ENCODE results near the gene AGAP1.

The AGAP1 gene

DNA sequence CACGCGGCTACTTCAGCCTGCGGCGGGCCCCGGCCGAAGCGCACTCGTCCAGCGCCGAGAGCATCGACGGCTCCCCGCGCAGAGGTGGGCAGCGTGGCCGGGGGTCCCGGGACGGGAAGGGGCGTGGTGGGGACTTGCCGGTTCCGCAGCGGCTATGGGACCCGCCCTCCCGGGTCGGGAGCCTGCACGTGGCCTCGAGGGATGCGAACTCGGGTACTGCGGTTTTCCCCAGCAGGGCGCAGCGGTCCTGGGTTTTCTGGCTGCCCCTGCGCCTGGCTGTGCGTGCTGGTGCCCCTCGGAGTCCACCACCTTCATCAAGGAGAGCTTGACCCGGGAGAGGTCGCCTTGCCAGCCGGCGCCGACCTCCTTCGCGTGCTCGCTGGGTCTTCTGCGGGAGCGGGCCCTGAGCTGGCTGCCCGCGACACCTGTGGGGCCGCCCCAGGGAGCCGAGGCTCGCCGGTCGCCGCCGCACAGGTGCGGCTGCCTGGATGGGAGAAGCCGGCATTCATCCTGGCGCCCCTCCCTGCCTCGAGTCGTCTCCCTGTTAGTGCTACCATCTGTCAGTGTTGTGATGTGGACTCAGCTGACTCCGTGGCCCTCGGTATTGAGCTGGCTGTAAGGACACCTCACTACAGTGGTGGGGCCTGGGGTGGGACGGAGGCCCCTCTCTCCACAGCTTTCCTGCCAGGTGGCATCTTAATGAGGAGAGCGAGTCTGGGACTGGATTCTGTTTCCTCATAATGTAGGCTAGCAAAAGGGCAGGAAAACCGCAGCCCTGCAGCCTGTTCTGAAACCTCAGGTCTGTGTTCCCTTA is 177.3 kb downstream of the AGAP1 start:
- no peak for DNase-seq

DNA sequence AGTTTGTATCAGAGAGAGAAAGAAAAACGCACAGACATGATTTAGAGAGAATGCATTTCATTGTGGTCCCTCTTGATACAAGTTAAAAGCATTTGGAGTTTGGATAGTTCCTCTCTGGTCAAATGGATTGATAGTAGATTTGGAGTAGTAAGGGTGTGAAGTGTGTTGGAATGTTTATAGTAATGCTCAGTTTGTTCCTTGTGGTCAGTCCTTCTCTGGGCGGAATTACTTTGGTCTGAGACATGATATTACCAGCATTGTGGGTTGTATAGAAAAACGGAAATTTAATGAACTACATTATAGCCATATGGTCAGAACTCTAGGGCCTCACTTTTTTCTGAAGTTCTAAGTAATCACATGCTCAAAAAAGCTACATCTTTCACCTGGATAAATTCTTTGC is 178.9 kb downstream of the AGAP1 start:
- no peak for DNase-seq

DNA sequence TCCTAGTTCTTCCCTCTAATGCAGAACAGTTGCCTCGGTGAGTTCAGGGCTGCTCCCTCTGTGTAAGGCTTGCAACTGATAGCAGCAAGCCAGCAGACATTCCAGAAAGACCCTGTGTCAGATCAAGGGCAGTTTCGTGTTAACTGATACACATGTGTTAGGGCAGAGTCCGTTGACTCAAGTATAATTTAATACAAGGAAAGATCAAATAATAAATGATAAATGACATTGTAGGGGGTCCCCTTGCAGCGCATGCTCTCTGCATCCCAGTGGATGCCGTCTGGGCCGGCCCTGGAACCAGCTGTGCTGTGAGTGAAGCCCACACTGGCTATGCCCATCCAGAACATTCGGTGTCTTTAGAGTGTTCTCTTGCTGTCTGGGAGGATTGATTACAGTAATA is 180.3 kb downstream of the AGAP1 start:
- no peak for DNase-seq

DNA sequence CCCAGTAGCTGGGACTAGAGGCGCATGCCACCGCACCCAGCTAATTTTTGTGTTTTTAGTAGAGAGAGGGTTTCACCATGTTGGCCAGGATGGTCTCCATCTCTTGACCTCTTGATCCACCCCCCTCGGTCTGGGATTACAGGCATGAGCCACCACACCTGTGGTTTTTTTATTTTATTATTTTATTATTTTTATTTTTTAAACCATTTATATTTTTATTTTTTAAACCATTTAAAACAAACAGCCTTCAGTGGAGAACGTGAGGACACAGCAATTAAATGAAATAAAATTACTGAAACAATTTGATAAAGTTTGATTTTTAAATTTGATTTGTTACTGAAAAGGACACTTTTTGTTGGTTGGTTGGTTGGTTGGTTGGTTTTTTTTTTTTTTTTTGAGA is 181.0 kb downstream of the AGAP1 start:
- no peak for DNase-seq

DNA sequence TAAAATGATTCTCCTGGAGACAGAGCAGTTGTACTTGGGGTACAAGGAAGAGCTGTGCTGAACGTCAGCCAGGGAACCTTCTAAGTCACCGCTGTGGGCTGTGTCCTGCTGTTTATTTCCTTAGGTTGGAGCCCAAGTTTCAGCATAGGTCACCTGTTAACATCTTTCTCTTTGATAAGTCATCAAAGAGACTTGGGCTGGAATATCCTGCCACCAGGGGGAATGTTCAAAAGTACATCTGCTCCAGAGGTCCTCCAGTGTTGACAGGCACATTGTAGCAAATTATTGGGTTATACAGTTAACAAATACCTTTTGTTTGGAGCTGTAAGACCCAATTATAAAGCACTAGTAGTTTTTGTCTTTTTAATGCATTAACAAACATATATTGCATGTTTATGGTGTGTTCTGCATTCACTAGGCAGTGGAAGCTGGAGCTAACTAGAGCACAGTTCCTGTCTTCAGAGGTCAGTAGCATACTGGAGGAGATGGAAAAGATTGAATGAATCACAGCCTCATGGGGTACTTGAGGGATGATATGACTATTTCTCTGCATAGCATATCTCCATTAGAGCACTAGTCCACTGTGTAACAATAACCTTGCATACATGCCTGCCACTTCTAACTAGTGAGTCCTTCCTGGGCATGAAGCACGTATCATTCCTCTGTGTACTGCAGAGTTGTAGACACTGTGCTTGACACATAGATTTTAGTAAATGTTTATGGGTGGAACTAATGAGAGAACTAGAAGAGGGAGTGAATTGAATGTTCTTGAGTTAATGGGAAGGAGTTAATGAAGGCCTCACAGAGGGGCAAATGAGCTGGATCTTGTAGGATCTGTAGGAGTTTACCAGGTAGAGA is 182.1 kb downstream of the AGAP1 start:
- no peak for DNase-seq

DNA sequence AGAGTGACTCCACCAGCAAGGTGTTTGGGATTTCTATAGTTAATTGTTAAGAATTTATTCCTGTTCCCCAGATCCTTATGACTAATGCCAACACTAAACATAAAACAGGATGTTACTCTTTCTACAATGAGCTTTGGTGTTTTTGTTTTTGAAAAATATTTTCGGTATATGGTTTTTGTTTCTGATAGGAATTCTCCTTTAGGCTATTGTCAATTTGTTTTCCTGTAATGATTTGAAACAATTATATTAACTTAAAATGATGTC is 182.6 kb downstream of the AGAP1 start:
- DNase-seq = no peak

DNA sequence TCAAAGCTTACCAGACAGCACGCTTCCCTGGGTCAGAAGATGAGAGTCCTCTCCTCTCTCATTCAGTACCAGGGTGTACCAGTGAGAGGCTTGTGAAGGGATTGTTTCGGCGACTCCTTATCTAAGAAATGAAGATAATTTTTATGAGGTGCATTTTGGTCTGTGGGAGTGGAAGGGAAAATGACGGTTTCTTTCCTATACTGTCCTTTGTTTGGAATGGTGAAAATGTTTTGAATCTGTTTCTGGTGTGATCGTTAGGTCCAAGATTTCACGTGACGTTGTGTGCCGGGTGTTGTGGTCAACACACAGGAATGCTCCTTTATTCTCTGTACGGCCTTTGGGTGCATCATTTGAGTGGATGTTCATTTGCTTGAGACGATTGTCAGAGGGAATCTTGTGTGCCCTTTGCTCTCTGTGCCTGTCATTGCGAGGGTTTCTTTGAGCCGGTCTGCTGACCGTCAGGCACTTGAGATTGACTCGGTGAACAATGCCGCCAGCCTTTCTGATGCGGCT is 183.5 kb downstream of the AGAP1 start:
- DNase-seq = no peak

DNA sequence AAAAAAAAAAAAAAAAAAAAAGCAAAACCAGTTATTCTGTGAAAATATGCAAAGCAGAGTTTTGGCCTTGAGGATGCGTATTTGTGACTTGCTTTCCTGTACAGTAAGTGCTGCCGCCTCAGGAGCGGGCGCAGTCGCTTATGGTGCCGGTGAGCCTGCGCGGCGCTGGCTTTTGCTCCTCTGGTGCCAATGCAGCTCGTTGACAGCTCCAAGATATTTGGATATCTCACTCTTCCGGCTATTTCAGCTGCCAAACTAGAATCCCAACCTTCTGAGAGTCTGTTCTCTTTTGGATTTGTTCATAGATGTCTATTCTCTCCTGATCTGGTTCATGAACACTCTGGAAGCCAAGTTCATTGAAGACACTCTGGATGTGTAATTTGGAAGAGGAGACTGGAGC is 184.1 kb downstream of the AGAP1 start:
- DNase-seq = no peak

DNA sequence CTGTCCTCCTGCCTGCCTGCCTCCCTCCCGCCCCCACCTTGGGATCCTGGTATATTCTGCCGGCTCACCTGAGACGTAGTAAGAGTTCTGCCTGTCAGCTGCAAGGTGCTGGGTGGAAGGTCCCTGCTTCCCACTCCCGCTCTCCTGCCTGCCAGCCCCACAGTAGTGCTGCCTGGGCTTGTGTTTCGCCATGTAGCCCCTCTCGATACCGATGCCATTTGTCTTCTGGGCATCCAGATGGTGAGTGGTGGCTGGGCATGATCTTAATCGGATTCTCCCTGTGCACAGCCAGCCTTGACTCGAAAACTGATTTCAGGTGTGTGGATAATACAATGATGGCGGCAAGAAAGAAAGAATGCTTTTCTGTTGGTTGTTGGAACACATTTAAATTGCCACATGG is 184.9 kb downstream of the AGAP1 start:
- DNase-seq = no peak

DNA sequence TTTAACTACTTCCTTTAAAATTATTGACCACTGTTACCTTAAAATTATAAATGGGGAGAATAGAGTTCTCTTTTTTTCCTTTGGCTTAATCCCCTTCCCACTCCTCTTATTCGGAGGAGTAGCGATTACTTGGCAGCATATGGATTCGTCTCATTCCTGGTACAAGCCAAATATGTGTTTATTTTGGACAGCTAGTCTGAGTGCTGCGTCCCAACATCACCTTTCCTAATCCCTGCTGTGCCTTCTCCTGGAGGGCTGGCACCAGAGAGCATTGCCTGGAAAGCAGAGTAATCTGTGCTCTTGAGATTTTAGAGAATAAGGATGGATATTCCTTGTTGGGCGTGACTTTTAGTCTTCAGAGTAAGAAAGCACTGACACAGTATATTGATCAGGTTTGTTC is 185.6 kb downstream of the AGAP1 start:
- no peak for DNase-seq

DNA sequence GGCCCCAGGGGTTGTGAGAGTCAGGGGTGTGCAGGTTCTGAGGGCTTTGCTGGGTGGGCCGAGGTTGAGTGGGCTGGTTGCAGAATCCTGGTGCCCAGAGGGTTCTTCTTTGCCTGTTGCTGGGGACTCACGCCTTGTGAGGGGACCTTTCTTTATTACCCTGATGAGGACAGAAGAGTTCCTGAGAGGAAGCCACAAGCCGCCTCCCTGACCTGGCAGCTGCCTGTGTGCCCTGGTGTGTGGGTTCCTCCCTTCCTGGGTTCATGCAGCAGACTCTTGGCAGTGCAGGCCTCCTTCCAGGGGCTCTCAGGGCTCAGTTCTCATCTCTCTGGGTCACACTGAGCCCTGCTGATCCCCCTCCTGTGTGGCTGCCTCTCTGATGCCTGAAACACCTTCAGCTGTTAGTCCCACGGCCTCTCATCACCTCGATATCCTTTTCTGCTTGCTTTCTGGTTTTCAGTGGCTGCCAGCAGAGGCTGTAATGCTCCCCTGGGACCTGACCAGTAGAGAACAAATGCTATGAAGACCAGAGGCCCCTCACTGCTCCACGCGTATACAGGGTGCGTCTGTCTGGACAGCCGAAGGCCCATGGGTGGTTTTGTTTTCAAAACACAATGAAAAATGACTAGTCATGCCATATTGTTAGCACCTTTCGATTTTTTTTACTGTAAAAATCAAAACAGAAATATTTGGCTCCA is 191.3 kb downstream of the AGAP1 start:
- DNase-seq = no peak

DNA sequence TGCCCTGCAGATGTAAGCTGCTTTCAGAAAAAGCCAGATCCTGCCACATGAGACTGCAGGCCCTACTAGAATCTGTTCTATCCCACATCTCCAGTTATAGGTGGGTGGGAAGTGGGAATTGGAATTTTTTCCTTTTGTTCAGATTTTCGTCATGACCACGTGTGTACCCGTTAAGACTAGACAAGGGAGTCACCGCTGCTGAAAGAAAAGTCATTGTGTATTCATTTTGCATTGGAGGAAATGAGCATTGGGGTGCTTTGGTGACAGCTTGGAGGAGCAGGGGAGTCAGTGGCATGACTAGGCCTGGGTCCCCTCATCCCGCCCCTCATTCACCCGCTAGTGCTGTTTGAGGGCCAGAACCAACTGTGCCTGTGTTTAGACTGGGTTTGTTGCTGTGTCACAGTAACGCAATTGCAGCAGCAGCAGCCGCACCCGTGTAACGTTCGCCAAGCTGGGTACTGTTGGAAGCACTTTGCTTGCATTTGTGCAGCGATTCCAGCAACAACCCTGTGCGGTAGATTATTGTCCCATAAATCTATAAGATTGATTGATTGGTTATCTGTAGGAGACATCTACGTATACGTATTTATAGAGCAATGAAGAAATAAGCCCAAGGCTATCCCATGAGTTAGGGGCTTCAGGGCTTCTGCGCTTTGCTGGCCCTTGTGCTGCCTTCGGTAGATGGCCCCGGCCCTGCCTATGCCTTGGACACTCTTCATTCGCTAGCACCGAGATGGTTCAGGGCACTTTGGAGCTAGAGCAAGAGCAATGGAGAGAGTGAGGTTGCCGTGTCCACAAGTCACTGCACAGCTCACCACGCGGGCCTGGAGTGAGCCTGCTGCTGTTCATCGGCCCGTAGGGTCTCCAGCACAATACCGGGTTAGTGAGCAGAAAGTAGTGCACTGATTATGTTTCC is 194.9 kb downstream of the AGAP1 start:
- no peak for DNase-seq

DNA sequence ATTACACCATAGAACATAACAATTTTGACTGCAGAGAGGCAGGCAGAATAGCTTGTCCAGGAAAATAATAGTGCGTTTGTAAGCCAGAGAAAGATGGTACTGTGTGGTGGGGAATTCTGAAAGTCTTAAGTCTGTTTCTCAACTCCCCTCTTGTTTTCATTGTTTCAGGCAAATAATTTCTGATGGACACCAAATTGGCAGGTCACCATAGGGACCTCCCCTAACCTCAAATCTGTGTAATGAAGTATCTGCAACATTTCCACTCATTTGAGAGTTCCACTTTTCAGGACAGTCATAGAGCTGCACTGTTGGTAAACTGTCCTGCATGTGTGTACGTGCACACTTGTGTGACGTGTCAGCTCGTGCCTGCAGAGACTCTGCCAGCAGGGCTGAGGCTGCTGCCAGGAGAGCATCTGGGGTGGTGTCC is 195.6 kb downstream of the AGAP1 start:
- no peak for DNase-seq

DNA sequence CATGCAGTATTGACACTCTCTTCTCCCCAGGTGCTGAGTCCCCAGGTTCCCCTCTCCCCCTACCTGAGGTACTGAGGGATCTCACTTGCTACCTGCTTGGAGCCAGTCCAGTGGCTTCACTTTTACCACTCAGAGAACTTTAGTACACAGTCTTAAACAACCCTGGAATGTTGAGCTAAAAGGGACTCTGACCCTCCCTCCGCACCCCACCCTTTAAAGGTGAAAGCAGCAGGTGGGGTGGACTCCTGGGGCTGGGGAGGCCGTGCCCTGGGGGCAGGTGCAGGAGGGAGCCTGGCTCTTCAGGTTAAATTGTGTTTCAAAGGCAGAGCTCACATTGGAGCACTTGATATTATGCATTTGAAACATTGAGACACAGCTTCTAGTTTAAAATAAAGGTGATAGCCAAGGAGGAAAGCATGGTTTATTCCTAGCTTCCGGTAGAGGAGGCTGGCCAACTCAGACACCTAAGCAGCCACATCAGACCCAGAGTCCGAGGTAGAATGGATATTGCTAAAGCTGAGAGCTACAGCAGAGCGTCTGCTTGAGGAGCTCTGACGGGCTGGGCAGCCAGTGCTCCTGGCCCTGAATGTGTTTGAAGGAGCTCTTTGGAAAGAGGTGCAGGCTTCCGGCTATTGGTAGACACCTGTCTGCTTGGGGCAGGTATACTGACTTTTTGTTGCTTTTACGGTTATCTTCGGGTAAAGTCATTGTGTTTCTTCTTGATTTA is 196.4 kb downstream of the AGAP1 start:
- DNase-seq = no peak

DNA sequence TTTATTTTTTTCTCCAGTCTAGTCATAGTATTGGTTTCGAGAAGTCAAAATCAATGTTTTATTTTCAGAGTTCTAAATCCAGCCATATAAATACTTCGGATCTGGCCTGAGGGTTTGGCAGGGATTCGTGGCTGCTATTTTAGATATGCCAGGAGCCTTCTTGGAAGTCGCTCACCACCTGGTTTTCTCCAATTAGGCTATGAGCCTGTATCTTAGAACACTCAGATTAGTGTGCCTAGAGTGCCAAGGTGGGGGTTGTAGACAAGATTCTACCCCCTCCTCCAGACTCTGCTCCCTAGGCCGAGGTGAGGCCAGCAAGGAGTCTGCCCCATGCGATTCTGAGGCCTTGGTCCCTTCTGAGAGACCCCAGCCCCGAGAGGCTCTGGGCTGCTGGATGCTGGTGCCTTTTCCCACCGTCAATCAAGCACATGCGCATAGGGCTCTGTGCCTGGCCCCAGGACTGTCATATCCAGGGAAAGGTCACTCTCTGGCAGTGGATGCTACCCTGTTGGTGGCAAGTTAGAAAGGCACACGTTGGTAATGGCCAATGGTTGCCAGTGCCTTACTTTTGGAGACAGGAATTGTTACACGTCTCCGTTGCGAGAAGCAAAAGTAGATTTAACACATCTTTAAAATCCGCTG is 197.1 kb downstream of the AGAP1 start:
- DNase-seq = no peak

DNA sequence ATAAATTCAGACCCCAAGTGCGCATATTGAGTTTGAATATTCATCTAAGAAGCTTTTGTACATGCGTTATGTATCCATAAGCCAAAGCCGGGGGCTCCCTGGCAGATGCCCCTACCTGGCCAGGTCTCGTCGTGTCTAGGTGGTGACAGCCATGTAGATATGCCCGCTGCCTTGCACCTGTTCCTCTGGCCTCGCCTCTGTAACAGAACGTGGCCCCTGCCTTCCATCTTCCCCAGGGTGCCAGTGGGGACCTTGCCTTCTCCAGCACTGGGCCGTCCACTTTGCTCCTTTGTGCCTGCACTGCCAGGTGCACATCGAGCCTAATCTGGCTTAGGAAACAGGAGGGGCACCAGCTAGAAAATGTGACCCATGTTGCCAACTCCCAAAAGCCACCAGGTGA is 198.2 kb downstream of the AGAP1 start:
- no peak for DNase-seq

DNA sequence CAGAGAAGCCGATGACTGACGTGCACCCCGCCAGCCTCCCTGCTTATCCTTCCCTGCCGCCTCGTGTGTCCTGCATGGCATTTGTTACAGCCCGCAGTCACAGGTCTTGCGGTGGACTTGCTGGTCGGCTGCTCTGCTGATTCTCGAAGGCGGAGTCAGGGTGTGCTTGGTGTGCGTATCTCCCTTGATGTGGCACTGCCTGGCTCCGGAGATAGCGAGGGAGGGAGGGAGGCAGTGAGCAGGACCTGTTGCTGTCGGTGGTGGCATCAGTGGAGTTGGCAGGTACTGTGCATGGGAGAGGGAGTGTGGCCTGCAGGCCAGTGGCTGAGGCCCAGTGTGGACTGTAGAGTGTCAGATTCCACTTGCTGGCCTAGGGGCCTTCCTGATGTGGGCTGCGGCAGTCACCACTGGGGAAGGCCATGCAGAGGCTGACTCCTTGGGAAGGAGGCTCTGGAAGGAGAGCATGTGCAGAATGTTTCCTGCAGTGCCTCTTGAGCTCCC is 198.9 kb downstream of the AGAP1 start:
- no peak for DNase-seq

DNA sequence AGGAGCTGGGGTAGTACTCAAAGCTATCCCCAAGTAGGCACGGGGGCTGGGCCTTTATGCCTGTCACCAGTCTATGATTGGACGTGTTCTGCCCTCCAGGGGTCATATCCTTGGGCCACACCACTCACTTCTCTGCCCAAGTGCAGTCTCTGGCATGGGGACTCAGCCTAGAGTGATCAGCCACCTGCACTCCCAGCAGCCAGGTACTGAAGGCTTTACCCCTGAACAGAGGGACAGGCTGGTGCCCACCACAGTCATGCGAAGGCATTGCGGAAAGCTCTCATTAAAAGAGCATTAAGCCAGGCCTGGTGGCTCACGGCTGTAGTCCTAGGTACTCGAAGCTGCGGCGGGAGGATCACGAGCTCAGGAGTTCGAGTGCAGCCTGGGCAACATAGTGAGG is 199.4 kb downstream of the AGAP1 start:
- no peak for DNase-seq

DNA sequence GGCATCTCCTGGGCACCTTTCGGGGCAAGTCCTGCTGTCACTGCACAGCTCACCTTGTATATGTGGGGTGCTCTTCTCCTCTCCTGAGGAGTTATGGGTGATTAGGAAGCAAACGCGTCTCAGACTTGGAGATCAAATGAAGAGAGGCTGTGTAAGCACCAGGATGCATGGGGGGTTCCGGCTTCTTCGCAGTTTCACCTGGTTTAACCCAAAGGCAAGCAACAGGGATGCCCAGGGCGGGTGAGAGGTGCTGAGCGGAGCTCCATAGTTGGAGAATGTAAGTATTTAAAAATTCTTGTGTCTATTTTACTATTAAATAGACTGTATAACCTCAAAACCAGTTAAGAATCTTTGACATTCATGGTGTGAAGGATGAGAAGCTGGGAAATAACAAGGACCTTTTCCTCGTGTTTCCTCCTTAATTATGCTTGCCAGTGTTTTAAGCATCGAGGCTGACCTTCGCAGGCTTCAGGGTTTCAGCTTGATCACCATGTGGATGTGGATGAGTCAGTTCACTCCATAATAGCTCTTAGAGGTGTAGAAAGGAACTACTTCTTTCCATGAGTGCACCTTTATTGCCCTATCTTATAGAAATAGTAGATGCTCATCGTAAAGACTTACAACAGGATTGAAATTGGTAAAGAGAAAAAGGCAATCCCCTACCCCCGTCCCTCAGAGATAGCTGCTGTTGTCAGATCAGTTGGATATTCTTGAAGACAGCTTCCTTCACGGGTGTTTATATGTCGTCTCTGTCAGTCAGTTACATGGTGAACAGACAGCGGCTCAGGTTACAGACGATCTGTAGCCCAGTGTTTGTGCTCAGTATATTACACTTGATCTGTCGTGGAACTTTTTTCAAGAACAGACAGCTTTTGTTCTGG is 201.1 kb downstream of the AGAP1 start:
- no peak for DNase-seq

DNA sequence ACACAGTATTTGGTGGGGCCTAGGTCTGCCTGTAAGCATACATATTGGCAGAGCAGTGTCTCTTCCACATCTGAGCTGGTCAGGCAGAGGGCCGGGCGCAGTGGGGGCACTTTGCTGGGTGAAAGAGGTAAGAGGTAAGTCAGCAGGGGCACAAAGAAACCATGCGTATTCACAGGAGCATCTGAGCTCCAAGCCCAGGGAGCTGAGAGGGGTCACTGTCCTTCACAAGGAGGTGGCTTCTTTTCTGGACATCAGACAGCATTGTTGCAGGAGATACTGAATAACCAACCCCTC is 201.7 kb downstream of the AGAP1 start:
- DNase-seq = no peak
